ENCODE data around the gene FADS3.

DNA sequence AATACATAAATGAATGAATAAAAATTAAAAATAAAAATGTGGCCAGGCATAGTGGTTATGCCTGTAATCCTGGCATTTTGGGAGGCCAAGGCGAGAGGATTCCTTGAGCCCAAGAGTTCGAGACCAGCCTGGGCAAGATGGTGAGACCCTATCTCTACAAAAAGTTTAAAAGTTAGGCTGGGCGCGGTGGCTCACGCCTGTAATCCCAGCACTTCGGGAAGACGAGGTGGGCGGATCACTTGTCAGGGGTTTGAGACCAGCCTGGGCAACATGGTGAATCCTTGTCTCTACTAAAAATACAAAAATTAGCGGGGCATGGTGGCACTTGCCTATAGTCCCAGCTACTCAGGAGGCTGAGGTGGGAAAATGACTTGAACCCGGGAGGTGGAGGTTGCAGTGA is 49.1 kb upstream of the FADS3 start:
- TF ChIP-seq, protein P1, sequence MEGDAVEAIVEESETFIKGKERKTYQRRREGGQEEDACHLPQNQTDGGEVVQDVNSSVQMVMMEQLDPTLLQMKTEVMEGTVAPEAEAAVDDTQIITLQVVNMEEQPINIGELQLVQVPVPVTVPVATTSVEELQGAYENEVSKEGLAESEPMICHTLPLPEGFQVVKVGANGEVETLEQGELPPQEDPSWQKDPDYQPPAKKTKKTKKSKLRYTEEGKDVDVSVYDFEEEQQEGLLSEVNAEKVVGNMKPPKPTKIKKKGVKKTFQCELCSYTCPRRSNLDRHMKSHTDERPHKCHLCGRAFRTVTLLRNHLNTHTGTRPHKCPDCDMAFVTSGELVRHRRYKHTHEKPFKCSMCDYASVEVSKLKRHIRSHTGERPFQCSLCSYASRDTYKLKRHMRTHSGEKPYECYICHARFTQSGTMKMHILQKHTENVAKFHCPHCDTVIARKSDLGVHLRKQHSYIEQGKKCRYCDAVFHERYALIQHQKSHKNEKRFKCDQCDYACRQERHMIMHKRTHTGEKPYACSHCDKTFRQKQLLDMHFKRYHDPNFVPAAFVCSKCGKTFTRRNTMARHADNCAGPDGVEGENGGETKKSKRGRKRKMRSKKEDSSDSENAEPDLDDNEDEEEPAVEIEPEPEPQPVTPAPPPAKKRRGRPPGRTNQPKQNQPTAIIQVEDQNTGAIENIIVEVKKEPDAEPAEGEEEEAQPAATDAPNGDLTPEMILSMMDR (IDR thresholded peaks at IDR 0.05) = no peak
- TF ChIP-seq POLR2A (IDR thresholded peaks at IDR 0.05) (no peak), EP300 (IDR thresholded peaks at IDR 0.05; ENCODE audit: low read depth) (no peak)
